WTC11 (cell line): ENCODE measurements around the gene KHDC1. TPM values are rescaled to one million over a fixed set of nuclear protein-coding genes. Genes with fewer than 3 reads are reported as not detected.
A peak's percentile ranks its signal among the peaks of the same experiment; 100 is the strongest.

Experiments used
- ATAC-seq: fragments of 200-7000 bp; cut with Tn5 transposase; 2 replicates; pipeline ENCODE4 v1.10.0; 2021; ENCODE audit warnings: mild to moderate bottlenecking, moderate library complexity
- CTCF ChIA-PET: fragments of 300-600 bp; sonication (Branson Sonifier 250); formaldehyde crosslinking; loops from one replicate; lab custom pipeline; 2021; ENCODE audit warnings: antibody characterized with exemption; lab: Charles Lee
- POLR2A ChIA-PET: fragments of 350-600 bp; sonication (Branson Sonifier 250); formaldehyde crosslinking; loops from one replicate; lab custom pipeline; 2021; ENCODE audit warnings: antibody characterized with exemption; lab: Charles Lee
- DNase-seq: peaks from one replicate; pipeline ENCODE4 v3.0.0; 2021; ENCODE audit warnings: low spot score
- H3K27ac Mint-ChIP-seq: 2 replicates; pipeline ENCODE4 v1.8.0; 2021; ENCODE audit warnings: mixed read lengths
- H3K27me3 Mint-ChIP-seq: 2 replicates; pipeline ENCODE4 v1.8.0; 2021; ENCODE audit warnings: low read depth, mild to moderate bottlenecking, moderate library complexity, mixed read lengths
- H3K36me3 Mint-ChIP-seq: 2 replicates; pipeline ENCODE4 v1.8.0; 2021; ENCODE audit warnings: mixed read lengths
- H3K4me1 Mint-ChIP-seq: 2 replicates; pipeline ENCODE4 v1.8.0; 2022; ENCODE audit warnings: mixed read lengths
- H3K4me3 Mint-ChIP-seq: 2 replicates; pipeline ENCODE4 v1.8.0; 2021; ENCODE audit warnings: mild to moderate bottlenecking, moderate library complexity, mixed read lengths
- H3K9me3 Mint-ChIP-seq: 2 replicates; pipeline ENCODE4 v1.8.0; 2021; ENCODE audit warnings: mixed read lengths
- ESRRA ChIP-seq: sonication (generic); formaldehyde crosslinking; IDR thresholded peaks from 2 replicates; pipeline ENCODE4 v1.8.1; 2022; ENCODE audit warnings: mild to moderate bottlenecking, missing genetic modification reagents, borderline replicate concordance
- GABPB1 ChIP-seq: sonication (generic); formaldehyde crosslinking; IDR thresholded peaks from 2 replicates; pipeline ENCODE4 v1.8.1; 2023; ENCODE audit warnings: mild to moderate bottlenecking, missing genetic modification reagents
- IRF2 ChIP-seq: sonication (generic); formaldehyde crosslinking; IDR thresholded peaks from 2 replicates; pipeline ENCODE4 v1.8.0; 2022; ENCODE audit warnings: low read depth, missing genetic modification reagents, borderline replicate concordance
- NFYB ChIP-seq: sonication (generic); formaldehyde crosslinking; conservative IDR thresholded peaks from 2 replicates; pipeline ENCODE4 v1.8.0; 2022; ENCODE audit warnings: low read depth, missing genetic modification reagents
- SOX15 ChIP-seq: fragments of 250-450 bp; sonication (Bioruptor Pico); IDR thresholded peaks from 2 replicates; pipeline ENCODE4 v1.9.0; 2021; ENCODE audit warnings: mild to moderate bottlenecking
- TCF7 ChIP-seq: sonication (generic); formaldehyde crosslinking; IDR thresholded peaks from 2 replicates; pipeline ENCODE4 v1.8.0; 2022; ENCODE audit warnings: mild to moderate bottlenecking, low read depth, missing genetic modification reagents, moderate library complexity
- ZNF219 ChIP-seq: sonication (generic); formaldehyde crosslinking; IDR thresholded peaks from 2 replicates; pipeline ENCODE4 v1.8.0; 2023; ENCODE audit warnings: missing genetic modification reagents, mild to moderate bottlenecking, borderline replicate concordance
- ZNF232 ChIP-seq: sonication (generic); formaldehyde crosslinking; IDR thresholded peaks from 2 replicates; pipeline ENCODE4 v1.8.0; 2022; ENCODE audit warnings: mild to moderate bottlenecking, missing genetic modification reagents
- total RNA-seq: library from RNA; stranded (reverse); gene quantifications from 3 replicates; pipeline ENCODE4 v1.2.3, GENCODE V29; 2021
- TF ChIP-seq, protein P1 (sequence below): fragments of 250-450 bp; sonication (Bioruptor Pico); conservative IDR thresholded peaks from 2 replicates; pipeline ENCODE4 v1.9.0; 2021; ENCODE audit warnings: mild to moderate bottlenecking
- TF ChIP-seq, protein P2 (sequence below): sonication (generic); formaldehyde crosslinking; IDR thresholded peaks from 2 replicates; pipeline ENCODE4 v1.8.0; 2022; ENCODE audit warnings: mild to moderate bottlenecking, missing genetic modification reagents
- TF ChIP-seq, protein P3 (sequence below): sonication (generic); formaldehyde crosslinking; IDR thresholded peaks from 2 replicates; pipeline ENCODE4 v1.8.0; 2022; ENCODE audit warnings: mild to moderate bottlenecking, missing genetic modification reagents
- TF ChIP-seq, protein P4 (sequence below): sonication (generic); formaldehyde crosslinking; IDR thresholded peaks from 2 replicates; pipeline ENCODE4 v1.8.1; 2023; ENCODE audit warnings: mild to moderate bottlenecking, missing genetic modification reagents
- TF ChIP-seq, protein P5 (sequence below): sonication (generic); formaldehyde crosslinking; IDR thresholded peaks from 2 replicates; pipeline ENCODE4 v1.8.0; 2023; ENCODE audit warnings: missing genetic modification reagents, mild to moderate bottlenecking, borderline replicate concordance
- TF ChIP-seq, protein P6 (sequence below): sonication (generic); formaldehyde crosslinking; IDR thresholded peaks from 2 replicates; pipeline ENCODE4 v1.8.0; 2022; ENCODE audit warnings: missing genetic modification reagents

Gene KHDC1
- total RNA-seq, 1 experiment from 2014 or later = 8.9 TPM

DNA sequence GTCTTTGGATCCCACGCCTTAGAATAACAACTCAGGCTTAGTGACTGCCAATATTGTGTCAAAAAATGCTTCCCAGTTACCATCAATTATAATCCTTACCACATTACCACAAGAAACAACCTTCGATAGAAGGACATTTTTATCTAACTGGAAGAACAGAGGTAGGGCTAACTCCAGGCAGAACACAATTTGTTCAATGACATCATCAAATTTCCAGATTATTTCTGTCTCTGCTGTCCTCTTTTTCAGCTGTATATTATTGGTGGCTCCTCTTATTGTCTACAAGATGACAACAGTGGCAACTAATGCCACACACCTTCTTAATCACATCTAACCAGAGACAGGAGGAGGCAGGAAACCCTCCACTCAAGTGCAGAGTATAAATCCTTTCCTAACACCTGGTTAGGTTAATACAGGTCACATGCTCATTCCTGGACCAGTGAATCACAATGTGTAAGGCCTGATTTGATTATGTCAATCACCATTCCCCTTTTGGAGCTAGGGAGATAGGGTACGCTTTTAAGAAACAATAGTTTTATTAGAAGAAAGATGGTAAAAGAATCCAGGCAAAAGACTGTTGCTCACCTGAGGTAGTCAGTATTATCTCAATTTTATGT is 55.7 kb downstream of the KHDC1 start (continued):
- no peak for TF ChIP-seq TCF7 (CRISPR knock-in tag)

DNA sequence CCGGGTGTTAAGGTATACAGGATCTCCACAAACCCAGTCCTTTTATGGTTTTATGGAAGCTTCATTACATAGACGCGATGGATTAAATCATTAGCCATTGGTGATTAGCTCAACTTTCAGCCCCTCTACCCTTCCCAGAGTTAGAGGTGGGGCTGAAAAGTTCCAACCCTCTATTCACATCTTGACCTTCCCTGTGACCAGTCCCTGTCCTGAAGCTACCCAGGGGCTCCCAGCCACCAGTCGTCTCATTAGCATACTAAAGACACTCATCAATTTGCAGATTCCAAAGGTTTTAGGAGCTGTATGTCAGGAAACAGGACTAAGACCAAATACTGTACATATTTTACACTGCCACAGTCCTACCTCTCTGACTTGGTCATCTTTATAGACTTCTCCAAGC is 58.7 kb downstream of the KHDC1 start:
- no peak overlapping the region for H3K4me3 Mint-ChIP-seq
- POLR2A ChIA-PET = interaction anchor here (0.6 to 0.8 kb wide), 5 partner anchors 10 to 659 kb away, joined by 3 to 4 read pairs (median 3); no protein-coding TSS in a partner anchor
- peaks cover 22% of the 10 kb centered on the region for H3K9me3 Mint-ChIP-seq
- DNase-seq (no peak), ATAC-seq (peak; percentile 75)
- H3K27ac Mint-ChIP-seq = no peak overlapping the region
- H3K36me3 Mint-ChIP-seq = peaks cover 16% of the 10 kb centered on the region
- TF ChIP-seq IRF2 (CRISPR knock-in tag) (no peak), GABPB1 (CRISPR knock-in tag) (no peak), ESRRA (no peak), NFYB (no peak), ZNF219 (CRISPR knock-in tag) (no peak)
- TF ChIP-seq, protein P1, sequence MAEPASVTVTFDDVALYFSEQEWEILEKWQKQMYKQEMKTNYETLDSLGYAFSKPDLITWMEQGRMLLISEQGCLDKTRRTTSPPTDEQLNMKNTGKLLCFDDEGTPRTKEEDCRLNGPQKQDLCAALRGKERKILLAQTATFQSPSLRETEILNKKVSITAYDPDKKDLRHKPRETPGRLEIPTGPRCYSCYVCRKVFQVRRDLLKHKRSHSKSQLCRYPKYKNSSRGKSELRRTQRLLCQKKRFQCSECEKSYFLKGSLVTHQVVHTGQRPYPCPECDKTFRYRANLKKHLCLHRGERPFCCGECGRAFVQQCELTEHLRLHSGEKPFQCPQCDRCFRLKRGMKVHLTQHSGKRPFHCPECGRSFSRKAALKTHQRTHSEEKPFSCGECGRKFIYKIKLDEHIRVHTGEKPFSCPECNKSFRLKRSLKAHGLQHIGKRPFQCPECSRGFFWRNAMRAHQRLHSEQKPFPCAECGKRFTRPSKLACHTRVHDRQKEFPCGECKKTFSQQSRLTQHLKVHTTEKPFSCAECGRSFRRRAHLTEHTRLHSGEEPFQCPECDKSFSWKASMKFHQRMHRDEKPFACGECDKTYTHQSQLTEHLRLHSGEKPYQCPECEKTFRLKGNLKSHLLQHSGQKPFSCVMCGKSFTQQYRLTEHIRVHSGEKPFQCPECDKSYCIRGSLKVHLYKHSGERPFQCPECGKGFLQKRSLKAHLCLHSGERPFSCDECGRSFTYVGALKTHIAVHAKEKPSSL = no peak
- TF ChIP-seq, protein P2, sequence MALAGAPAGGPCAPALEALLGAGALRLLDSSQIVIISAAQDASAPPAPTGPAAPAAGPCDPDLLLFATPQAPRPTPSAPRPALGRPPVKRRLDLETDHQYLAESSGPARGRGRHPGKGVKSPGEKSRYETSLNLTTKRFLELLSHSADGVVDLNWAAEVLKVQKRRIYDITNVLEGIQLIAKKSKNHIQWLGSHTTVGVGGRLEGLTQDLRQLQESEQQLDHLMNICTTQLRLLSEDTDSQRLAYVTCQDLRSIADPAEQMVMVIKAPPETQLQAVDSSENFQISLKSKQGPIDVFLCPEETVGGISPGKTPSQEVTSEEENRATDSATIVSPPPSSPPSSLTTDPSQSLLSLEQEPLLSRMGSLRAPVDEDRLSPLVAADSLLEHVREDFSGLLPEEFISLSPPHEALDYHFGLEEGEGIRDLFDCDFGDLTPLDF (CRISPR knock-in tag) = no peak
- TF ChIP-seq, protein P3, sequence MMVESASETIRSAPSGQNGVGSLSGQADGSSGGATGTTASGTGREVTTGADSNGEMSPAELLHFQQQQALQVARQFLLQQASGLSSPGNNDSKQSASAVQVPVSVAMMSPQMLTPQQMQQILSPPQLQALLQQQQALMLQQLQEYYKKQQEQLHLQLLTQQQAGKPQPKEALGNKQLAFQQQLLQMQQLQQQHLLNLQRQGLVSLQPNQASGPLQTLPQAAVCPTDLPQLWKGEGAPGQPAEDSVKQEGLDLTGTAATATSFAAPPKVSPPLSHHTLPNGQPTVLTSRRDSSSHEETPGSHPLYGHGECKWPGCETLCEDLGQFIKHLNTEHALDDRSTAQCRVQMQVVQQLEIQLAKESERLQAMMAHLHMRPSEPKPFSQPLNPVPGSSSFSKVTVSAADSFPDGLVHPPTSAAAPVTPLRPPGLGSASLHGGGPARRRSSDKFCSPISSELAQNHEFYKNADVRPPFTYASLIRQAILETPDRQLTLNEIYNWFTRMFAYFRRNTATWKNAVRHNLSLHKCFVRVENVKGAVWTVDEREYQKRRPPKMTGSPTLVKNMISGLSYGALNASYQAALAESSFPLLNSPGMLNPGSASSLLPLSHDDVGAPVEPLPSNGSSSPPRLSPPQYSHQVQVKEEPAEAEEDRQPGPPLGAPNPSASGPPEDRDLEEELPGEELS (CRISPR knock-in tag) = no peak
- CTCF ChIA-PET = interaction anchor here (1.2 kb wide), 2 partner anchors 122 to 588 kb away, joined by 3 to 4 read pairs; no protein-coding TSS in a partner anchor
- no peaks in the 10 kb centered on the region for H3K27me3 Mint-ChIP-seq
- peaks cover 20% of the 10 kb centered on the region for H3K4me1 Mint-ChIP-seq

DNA sequence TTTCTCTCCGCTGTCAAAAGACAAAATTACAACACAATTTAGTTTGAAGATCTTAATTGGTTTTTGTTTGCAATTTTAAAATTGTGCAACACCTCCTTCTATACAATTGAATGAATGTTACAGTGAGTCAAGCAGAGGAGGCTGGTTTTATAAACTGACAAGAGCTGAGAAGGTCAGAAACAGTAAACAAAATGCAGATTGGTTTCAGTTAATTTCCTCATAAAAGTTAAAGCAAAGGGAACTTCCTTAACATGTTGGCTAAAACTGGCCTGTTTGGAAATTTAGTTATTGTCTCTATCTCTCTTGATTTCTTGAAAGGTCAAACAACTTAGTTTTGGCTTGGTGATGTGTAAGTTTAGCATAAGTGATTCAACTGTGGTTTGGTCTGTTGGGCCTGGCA is 59.9 kb downstream of the KHDC1 start:
- no peaks in the 10 kb centered on the region for H3K27me3 Mint-ChIP-seq
- POLR2A ChIA-PET = no interaction called here
- no peak overlapping the region for H3K27ac Mint-ChIP-seq

More for the DNA sequence above, 59.9 kb downstream of the KHDC1 start:
- Mint-ChIP-seq H3K9me3 (peaks cover 20% of the 10 kb centered on the region), H3K36me3 (peaks cover 16% of the 10 kb centered on the region), H3K4me3 (no peak overlapping the region), H3K4me1 (peaks cover 32% of the 10 kb centered on the region)
- TF ChIP-seq, protein P4, sequence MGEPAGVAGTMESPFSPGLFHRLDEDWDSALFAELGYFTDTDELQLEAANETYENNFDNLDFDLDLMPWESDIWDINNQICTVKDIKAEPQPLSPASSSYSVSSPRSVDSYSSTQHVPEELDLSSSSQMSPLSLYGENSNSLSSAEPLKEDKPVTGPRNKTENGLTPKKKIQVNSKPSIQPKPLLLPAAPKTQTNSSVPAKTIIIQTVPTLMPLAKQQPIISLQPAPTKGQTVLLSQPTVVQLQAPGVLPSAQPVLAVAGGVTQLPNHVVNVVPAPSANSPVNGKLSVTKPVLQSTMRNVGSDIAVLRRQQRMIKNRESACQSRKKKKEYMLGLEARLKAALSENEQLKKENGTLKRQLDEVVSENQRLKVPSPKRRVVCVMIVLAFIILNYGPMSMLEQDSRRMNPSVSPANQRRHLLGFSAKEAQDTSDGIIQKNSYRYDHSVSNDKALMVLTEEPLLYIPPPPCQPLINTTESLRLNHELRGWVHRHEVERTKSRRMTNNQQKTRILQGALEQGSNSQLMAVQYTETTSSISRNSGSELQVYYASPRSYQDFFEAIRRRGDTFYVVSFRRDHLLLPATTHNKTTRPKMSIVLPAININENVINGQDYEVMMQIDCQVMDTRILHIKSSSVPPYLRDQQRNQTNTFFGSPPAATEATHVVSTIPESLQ (CRISPR knock-in tag) = no peak
- TF ChIP-seq, protein P5, sequence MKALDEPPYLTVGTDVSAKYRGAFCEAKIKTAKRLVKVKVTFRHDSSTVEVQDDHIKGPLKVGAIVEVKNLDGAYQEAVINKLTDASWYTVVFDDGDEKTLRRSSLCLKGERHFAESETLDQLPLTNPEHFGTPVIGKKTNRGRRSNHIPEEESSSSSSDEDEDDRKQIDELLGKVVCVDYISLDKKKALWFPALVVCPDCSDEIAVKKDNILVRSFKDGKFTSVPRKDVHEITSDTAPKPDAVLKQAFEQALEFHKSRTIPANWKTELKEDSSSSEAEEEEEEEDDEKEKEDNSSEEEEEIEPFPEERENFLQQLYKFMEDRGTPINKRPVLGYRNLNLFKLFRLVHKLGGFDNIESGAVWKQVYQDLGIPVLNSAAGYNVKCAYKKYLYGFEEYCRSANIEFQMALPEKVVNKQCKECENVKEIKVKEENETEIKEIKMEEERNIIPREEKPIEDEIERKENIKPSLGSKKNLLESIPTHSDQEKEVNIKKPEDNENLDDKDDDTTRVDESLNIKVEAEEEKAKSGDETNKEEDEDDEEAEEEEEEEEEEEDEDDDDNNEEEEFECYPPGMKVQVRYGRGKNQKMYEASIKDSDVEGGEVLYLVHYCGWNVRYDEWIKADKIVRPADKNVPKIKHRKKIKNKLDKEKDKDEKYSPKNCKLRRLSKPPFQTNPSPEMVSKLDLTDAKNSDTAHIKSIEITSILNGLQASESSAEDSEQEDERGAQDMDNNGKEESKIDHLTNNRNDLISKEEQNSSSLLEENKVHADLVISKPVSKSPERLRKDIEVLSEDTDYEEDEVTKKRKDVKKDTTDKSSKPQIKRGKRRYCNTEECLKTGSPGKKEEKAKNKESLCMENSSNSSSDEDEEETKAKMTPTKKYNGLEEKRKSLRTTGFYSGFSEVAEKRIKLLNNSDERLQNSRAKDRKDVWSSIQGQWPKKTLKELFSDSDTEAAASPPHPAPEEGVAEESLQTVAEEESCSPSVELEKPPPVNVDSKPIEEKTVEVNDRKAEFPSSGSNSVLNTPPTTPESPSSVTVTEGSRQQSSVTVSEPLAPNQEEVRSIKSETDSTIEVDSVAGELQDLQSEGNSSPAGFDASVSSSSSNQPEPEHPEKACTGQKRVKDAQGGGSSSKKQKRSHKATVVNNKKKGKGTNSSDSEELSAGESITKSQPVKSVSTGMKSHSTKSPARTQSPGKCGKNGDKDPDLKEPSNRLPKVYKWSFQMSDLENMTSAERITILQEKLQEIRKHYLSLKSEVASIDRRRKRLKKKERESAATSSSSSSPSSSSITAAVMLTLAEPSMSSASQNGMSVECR (CRISPR knock-in tag) = no peak
- TF ChIP-seq SOX15 (CRISPR knock-in tag) = no peak
- TF ChIP-seq, protein P6, sequence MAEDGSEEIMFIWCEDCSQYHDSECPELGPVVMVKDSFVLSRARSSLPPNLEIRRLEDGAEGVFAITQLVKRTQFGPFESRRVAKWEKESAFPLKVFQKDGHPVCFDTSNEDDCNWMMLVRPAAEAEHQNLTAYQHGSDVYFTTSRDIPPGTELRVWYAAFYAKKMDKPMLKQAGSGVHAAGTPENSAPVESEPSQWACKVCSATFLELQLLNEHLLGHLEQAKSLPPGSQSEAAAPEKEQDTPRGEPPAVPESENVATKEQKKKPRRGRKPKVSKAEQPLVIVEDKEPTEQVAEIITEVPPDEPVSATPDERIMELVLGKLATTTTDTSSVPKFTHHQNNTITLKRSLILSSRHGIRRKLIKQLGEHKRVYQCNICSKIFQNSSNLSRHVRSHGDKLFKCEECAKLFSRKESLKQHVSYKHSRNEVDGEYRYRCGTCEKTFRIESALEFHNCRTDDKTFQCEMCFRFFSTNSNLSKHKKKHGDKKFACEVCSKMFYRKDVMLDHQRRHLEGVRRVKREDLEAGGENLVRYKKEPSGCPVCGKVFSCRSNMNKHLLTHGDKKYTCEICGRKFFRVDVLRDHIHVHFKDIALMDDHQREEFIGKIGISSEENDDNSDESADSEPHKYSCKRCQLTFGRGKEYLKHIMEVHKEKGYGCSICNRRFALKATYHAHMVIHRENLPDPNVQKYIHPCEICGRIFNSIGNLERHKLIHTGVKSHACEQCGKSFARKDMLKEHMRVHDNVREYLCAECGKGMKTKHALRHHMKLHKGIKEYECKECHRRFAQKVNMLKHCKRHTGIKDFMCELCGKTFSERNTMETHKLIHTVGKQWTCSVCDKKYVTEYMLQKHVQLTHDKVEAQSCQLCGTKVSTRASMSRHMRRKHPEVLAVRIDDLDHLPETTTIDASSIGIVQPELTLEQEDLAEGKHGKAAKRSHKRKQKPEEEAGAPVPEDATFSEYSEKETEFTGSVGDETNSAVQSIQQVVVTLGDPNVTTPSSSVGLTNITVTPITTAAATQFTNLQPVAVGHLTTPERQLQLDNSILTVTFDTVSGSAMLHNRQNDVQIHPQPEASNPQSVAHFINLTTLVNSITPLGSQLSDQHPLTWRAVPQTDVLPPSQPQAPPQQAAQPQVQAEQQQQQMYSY (CRISPR knock-in tag) = no peak
- TF ChIP-seq IRF2 (CRISPR knock-in tag) = no peak
- no peak for TF ChIP-seq ZNF232 (CRISPR knock-in tag)
- no peak for DNase-seq
- CTCF ChIA-PET = interaction anchor here (1.2 kb wide), 1 partner anchor 123 kb away, joined by 3 read pairs; no protein-coding TSS in a partner anchor
- no peak for ATAC-seq
